GM18511 (cell line): ENCODE measurements around the gene TSPY3.
"Not testable (repeated sequence)": the region's sequence is repeated elsewhere in the genome, so short reads cannot be mapped to it uniquely, and the experiment has no call there.

ENCODE experiments used
- ATAC-seq: cut with Tn5 transposase; IDR thresholded peaks from one replicate; pipeline ENCODE4 v1.9.1; 2021; ENCODE audit warnings: mild to moderate bottlenecking, moderate library complexity; ENCODE audit not compliant: unreplicated experiment

The TSPY3 gene, protein sequence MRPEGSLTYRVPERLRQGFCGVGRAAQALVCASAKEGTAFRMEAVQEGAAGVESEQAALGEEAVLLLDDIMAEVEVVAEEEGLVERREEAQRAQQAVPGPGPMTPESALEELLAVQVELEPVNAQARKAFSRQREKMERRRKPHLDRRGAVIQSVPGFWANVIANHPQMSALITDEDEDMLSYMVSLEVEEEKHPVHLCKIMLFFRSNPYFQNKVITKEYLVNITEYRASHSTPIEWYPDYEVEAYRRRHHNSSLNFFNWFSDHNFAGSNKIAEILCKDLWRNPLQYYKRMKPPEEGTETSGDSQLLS

DNA sequence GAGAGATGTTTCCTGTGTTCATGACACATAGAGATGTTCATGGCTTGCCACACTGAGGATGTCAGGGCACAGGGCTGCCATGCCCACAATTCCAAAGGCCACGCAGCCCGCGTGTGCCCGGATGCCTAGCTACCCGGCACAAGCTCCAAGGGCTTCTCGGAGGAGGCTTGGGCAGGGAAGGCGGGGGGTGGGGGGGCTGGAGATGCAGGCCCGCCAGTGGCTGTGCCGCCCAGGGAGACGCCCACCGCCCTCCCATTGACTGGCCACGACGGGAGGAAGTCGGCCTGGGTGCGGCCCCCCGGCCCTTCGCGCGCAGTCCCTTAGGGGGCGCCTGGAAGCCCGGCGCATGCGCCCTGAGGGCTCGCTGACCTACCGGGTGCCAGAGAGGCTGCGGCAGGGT, at the start of gene TSPY3:
TSS of gene TSPY3 (plus strand) at position 301 of the 400 bp plus-strand sequence. CDS start at position 347, 46 bp downstream.
- not testable (repeated sequence) for ATAC-seq

DNA sequence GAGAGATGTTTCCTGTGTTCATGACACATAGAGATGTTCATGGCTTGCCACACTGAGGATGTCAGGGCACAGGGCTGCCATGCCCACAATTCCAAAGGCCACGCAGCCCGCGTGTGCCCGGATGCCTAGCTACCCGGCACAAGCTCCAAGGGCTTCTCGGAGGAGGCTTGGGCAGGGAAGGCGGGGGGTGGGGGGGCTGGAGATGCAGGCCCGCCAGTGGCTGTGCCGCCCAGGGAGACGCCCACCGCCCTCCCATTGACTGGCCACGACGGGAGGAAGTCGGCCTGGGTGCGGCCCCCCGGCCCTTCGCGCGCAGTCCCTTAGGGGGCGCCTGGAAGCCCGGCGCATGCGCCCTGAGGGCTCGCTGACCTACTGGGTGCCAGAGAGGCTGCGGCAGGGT, 40.7 kb upstream of the TSPY3 start, which contains the start of gene TSPY8:
TSS of gene TSPY8 (plus strand) at position 301 of the 400 bp plus-strand sequence. CDS start at position 347, 46 bp downstream.
- not testable (repeated sequence) for ATAC-seq

DNA sequence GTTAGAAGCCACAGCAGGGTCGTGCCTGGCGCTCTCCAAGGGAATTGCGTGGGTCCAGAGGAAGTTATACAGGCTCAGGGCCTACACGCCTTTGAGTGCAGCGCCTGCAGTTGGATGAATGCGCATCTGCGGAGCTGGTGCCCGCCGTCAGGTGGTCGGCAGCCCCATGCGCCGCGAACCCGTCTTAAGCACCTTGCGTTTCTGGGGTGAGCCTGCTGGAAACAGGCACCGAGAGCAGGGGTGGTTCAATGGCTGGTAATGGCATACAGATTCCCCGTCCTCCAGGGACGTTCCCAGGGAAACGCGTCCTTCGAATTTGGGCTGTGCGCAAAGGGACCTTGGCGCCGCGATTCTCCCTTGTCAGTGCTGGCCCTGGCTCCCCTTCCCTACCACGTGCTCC, 1.7 kb upstream of the TSPY3 start:
- not testable (repeated sequence) for ATAC-seq
